ENCODE measurements around the gene HAP1. TPM values are rescaled to one million over a fixed set of nuclear protein-coding genes. Genes with fewer than 3 reads are reported as not detected.

Gene HAP1
- total RNA-seq, 1 donor from 2014 or later: 0.76 TPM

DNA sequence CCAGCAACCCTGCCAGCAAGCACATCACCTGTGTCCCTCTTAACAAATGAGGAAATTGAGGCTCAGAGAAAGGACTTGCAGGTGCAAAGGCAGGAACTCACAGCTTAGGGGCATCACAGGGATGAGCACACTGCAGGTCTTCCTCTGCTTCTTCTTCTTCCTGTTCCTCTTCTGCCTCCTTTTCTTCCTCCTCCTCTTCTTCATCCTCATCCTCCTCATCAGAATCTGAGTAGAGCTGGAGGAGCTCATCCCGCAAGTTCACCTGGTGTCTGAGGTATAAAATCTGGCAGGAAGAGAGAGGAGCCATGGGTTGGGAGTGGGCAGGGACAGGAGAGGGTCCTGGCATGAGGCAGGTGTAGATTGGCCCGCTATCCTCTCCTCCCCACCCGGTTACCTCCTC is 2.6 kb downstream of the HAP1 start:
- H3K27me3 Mint-ChIP-seq (ENCODE audit: unreplicated experiment): peaks cover 15% of the 10 kb centered on the region
- no peaks in the 10 kb centered on the region for H3K36me3 Mint-ChIP-seq (ENCODE audit: unreplicated experiment)
- no peak overlapping the region for H3K4me3 Mint-ChIP-seq (ENCODE audit: unreplicated experiment)
- peaks cover 9% of the 10 kb centered on the region for H3K4me1 Mint-ChIP-seq (ENCODE audit: low read depth, unreplicated experiment)
- H3K9me3 Mint-ChIP-seq (ENCODE audit: unreplicated experiment): peaks cover 2% of the 10 kb centered on the region
- TF ChIP-seq, protein P1, sequence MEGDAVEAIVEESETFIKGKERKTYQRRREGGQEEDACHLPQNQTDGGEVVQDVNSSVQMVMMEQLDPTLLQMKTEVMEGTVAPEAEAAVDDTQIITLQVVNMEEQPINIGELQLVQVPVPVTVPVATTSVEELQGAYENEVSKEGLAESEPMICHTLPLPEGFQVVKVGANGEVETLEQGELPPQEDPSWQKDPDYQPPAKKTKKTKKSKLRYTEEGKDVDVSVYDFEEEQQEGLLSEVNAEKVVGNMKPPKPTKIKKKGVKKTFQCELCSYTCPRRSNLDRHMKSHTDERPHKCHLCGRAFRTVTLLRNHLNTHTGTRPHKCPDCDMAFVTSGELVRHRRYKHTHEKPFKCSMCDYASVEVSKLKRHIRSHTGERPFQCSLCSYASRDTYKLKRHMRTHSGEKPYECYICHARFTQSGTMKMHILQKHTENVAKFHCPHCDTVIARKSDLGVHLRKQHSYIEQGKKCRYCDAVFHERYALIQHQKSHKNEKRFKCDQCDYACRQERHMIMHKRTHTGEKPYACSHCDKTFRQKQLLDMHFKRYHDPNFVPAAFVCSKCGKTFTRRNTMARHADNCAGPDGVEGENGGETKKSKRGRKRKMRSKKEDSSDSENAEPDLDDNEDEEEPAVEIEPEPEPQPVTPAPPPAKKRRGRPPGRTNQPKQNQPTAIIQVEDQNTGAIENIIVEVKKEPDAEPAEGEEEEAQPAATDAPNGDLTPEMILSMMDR (IDR thresholded peaks at IDR 0.05; ENCODE audit: partially characterized antibody, unreplicated experiment): no peak
- no peak overlapping the region for H3K27ac Mint-ChIP-seq (ENCODE audit: unreplicated experiment)
- DNase-seq: no peak

DNA sequence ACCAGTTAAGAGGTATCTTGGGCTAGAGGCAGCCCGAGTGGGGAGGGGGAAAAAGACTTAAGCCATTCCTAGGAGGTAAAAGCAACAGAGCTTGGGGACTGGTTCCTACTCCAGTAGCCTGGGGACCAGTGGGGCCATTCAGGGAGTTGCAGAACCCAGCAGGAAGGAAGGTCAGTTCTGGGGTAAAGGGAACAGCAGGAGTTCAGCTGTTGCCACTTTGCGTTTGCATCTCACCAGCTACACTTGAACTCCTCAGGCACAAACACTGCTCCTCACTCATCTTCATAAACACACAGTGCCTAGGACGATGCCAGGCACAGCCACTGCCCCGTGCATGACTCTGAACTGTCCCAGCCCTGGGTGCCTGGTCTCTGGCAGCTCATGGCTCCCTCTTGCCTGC is 4.0 kb downstream of the HAP1 start:
- Mint-ChIP-seq H3K4me1 (ENCODE audit: low read depth, unreplicated experiment) (peaks cover 9% of the 10 kb centered on the region), H3K36me3 (ENCODE audit: unreplicated experiment) (no peaks in the 10 kb centered on the region), H3K27ac (ENCODE audit: unreplicated experiment) (no peak overlapping the region), H3K9me3 (ENCODE audit: unreplicated experiment) (peaks cover 2% of the 10 kb centered on the region), H3K27me3 (ENCODE audit: unreplicated experiment) (peaks cover 13% of the 10 kb centered on the region), H3K4me3 (ENCODE audit: unreplicated experiment) (no peak overlapping the region)
- DNase-seq: no peak
- TF ChIP-seq, protein P1 (IDR thresholded peaks at IDR 0.05; ENCODE audit: partially characterized antibody, unreplicated experiment): no peak

DNA sequence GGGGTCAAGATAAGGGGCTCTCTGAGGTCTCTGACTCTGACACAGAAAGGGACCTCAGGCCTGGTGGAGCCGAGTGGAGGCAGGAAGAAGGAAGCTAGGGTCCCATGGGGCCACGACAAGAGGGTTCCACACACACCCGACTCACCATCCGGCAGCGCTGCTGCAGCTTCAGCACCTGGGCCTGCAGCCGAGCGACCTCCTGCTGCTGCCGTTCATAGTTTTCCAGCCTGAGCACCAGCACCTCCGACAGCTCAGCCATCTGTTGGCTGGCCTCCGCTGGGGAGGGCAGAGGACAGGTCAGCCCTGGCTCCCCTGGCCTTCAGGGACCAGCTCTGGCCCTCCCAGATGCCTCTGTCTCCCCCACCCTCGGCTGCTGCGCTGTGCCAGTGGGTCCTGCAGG is 6.4 kb downstream of the HAP1 start:
- Mint-ChIP-seq H3K4me1 (ENCODE audit: low read depth, unreplicated experiment) (peaks cover 7% of the 10 kb centered on the region), H3K4me3 (ENCODE audit: unreplicated experiment) (no peak overlapping the region), H3K27me3 (ENCODE audit: unreplicated experiment) (peaks cover 17% of the 10 kb centered on the region), H3K27ac (ENCODE audit: unreplicated experiment) (no peak overlapping the region), H3K9me3 (ENCODE audit: unreplicated experiment) (peaks cover 5% of the 10 kb centered on the region), H3K36me3 (ENCODE audit: unreplicated experiment) (no peaks in the 10 kb centered on the region)
- peak; percentile 29 for DNase-seq
- TF ChIP-seq, protein P1 (IDR thresholded peaks at IDR 0.05; ENCODE audit: partially characterized antibody, unreplicated experiment): no peak

DNA sequence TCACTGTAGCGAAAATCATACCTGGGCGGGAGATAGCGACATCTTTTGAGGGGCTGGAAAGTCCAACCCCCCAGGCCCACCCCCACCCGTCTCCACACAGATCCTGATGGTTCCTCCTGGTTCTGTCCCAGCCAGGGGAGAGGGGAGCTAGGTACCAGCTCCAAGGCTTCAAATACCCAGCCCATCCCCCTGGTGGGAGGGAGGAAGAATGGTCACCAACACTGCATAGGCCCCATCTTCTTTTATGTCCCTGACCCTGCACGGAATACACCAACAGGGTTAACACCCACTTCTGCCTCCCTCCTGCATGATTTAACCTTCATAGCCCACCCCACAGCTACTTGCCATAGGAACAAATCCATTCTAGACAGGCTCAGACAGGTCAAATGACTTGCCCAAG is 9.3 kb downstream of the HAP1 start:
- peaks cover 13% of the 10 kb centered on the region for H3K27me3 Mint-ChIP-seq (ENCODE audit: unreplicated experiment)

DNA sequence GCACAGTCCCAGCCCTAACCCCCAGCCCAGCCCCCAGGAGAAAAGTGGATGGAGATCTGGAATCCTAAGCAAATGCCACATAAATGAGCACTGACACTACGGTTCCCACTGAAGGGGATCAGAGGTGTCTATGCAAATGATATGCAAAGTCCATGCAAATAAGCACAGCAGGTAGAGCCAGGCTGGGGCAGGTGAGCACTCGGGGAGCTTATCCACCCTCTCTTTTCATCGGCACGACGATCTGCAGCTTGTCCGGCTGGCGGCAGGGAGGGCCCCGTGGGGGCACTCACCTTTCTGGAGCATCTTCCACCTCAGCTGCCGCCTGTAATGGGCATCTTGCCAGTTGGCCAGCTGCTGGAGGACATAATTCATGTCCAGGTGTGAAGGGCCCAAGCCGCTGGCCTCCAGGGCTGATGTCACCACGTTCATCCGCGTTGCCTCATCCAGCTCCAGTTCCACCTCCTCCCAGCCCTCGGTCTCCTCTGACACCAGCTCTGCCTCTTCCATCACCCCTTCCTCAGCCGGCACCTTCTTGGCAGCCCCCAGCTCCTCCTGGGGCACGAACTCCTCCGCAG is 9.9 kb downstream of the HAP1 start:
- peaks cover 5% of the 10 kb centered on the region for H3K4me1 Mint-ChIP-seq (ENCODE audit: low read depth, unreplicated experiment)
- no peak for DNase-seq
- H3K4me3 Mint-ChIP-seq (ENCODE audit: unreplicated experiment): peak overlapping the region; percentile 15
- H3K36me3 Mint-ChIP-seq (ENCODE audit: unreplicated experiment): no peaks in the 10 kb centered on the region
- H3K9me3 Mint-ChIP-seq (ENCODE audit: unreplicated experiment): peaks cover 3% of the 10 kb centered on the region
- TF ChIP-seq, protein P1 (IDR thresholded peaks at IDR 0.05; ENCODE audit: partially characterized antibody, unreplicated experiment): no peak
- no peak overlapping the region for H3K27ac Mint-ChIP-seq (ENCODE audit: unreplicated experiment)
- peaks cover 13% of the 10 kb centered on the region for H3K27me3 Mint-ChIP-seq (ENCODE audit: unreplicated experiment)

More for the DNA sequence above, 9.3 kb downstream of the HAP1 start:
- peaks cover 5% of the 10 kb centered on the region for H3K4me1 Mint-ChIP-seq (ENCODE audit: low read depth, unreplicated experiment)
- no peak for DNase-seq
- peaks cover 3% of the 10 kb centered on the region for H3K9me3 Mint-ChIP-seq (ENCODE audit: unreplicated experiment)
- H3K36me3 Mint-ChIP-seq (ENCODE audit: unreplicated experiment): no peaks in the 10 kb centered on the region
- TF ChIP-seq, protein P1 (IDR thresholded peaks at IDR 0.05; ENCODE audit: partially characterized antibody, unreplicated experiment): no peak
- no peak overlapping the region for H3K27ac Mint-ChIP-seq (ENCODE audit: unreplicated experiment)
- H3K4me3 Mint-ChIP-seq (ENCODE audit: unreplicated experiment): peak overlapping the region; percentile 57

All from glutamatergic neuron (in vitro differentiated cells).